ENCODE data around the gene HRK. TPM values are rescaled to one million over a fixed set of nuclear protein-coding genes. Genes with fewer than 3 reads are reported as not detected.

The HRK gene
- total RNA-seq, 1 experiment from 2014 or later, result 2.6 TPM

DNA sequence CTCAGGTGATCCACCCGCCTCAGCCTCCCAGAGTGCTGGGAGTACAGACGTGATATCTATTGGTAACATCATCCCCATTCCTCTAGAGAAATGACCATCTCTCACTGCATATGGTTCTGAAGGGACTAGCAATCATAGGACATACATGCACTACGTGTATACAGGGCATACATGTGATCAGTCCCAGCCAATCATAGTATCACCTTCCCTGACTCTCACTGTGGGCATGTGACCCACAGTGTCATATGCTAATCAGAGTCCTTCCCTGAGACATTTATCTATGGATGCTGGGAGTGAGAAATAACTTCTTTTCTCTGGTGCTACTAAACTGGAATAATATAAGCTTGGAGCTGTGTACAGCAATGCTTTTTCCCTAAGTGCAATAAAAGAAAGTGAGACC is 17.4 kb upstream of the HRK start:
- Histone ChIP-seq H3K79me1 (ENCODE audit: insufficient read depth, low read depth, low read length, poor library complexity, severe bottlenecking) (no peaks in the 10 kb centered on the region), H4K20me1 (ENCODE audit: control insufficient read depth, insufficient read depth, insufficient read length) (no peaks in the 10 kb centered on the region), H2BK15ac (ENCODE audit: low read depth, low read length) (no peak overlapping the region), H3K27me3 (ENCODE audit: insufficient read depth, low read length) (no peaks in the 10 kb centered on the region), H3K4me1 (ENCODE audit: insufficient read depth, low read length) (no peaks in the 10 kb centered on the region), H2BK20ac (ENCODE audit: low read depth, low read length, poor library complexity, severe bottlenecking) (no peak overlapping the region), H3K9me3 (ENCODE audit: control insufficient read depth, low read depth, low read length) (no peaks in the 10 kb centered on the region), H3K27ac (ENCODE audit: insufficient read length, low read depth, low read length) (no peak overlapping the region), H3K79me2 (ENCODE audit: insufficient read depth, low read length) (no peaks in the 10 kb centered on the region), H4K91ac (ENCODE audit: insufficient read length, low read depth, low read length) (no peak overlapping the region), H3K23ac (ENCODE audit: insufficient read length, low read depth, low read length) (no peak overlapping the region), H2BK5ac (ENCODE audit: insufficient read length, low read length) (no peak overlapping the region), H3K14ac (ENCODE audit: insufficient read depth, low read length) (no peak overlapping the region), H4K8ac (replicated peaks; ENCODE audit: insufficient read length, low read depth, low read length) (no peak overlapping the region), H3K4me2 (ENCODE audit: insufficient read depth, insufficient read length, low read length) (no peak overlapping the region), H2BK12ac (ENCODE audit: insufficient read length, low read depth, low read length) (no peak overlapping the region), H2AK5ac (ENCODE audit: insufficient read length, low read length) (no peak overlapping the region), H3K4ac (ENCODE audit: low read depth, low read length) (no peak overlapping the region), H3K18ac (ENCODE audit: insufficient read length, low read depth, low read length) (no peak overlapping the region), H3T11ph (ENCODE audit: low read length) (no peak overlapping the region), H4K5ac (ENCODE audit: insufficient read length, low read depth, low read length) (no peak overlapping the region), H2AFZ (ENCODE audit: low read length) (no peak overlapping the region), H3K23me2 (ENCODE audit: insufficient read length, low read depth, low read length, poor library complexity, severe bottlenecking) (no peaks in the 10 kb centered on the region), H3K9ac (ENCODE audit: extremely low read depth, insufficient read length, low read length) (no peak overlapping the region), H2BK120ac (ENCODE audit: low read depth, low read length, poor library complexity, severe bottlenecking) (no peak overlapping the region), H3K56ac (ENCODE audit: insufficient read length, low read depth, low read length) (no peak overlapping the region)
- Mint-ChIP-seq H3K27me3 (ENCODE audit: low read depth) (peaks cover 35% of the 10 kb centered on the region), H3K4me3 (no peak overlapping the region), H3K36me3 (ENCODE audit: insufficient read depth in 1 of 3, low read depth in 3 of 3) (no peaks in the 10 kb centered on the region), H3K4me1 (no peaks in the 10 kb centered on the region; a peak in 2 of 4 replicates), H3K9me3 (no peaks in the 10 kb centered on the region; a peak in 1 of 5 replicates), H3K27ac (no peak overlapping the region)
- no CpG with 5 or more reads among the region's 3 CpGs for WGBS (ENCODE audit: extremely low coverage, insufficient read length, low lambda C conversion rate)
- DNase-seq, result no peak
- TF ChIP-seq CTCF (conservative IDR thresholded peaks at IDR 0.05), result no peak
